BE2C (cell line): ENCODE data around the gene SCAMP2.
A peak's percentile ranks its signal among the peaks of the same experiment; 100 is the strongest.

Source experiments
- DNase-seq: peaks from one replicate; pipeline ENCODE4 v3.0.0-alpha.2; 2020
- H3K27me3 ChIP-seq: fragments of 250-450 bp; sonication (Bioruptor Pico); 2 replicates; pipeline ENCODE4 v1.5.1; 2020; ENCODE audit warnings: mild to moderate bottlenecking
- H3K36me3 ChIP-seq: fragments of 250-450 bp; sonication (Bioruptor Pico); 2 replicates; pipeline ENCODE4 v1.5.1; 2020; ENCODE audit warnings: mild to moderate bottlenecking
- H3K4me1 ChIP-seq: fragments of 250-450 bp; sonication (Bioruptor Pico); 2 replicates; pipeline ENCODE4 v1.5.1; 2020
- H3K4me3 ChIP-seq: 2 replicates; pipeline ENCODE4 v1.5.1; 2011; ENCODE audit warnings: low read depth, low read length
- H3K9me3 ChIP-seq: fragments of 250-450 bp; sonication (Bioruptor Pico); 2 replicates; pipeline ENCODE4 v1.5.1; 2020
- CTCF ChIP-seq: IDR thresholded peaks from 2 replicates; pipeline ENCODE4 v1.5.1; 2012; ENCODE audit warnings: mild to moderate bottlenecking, low read depth, low read length

SCAMP2 gene

GRCh38 chr15:74841891-74842373 is 31.2 kb downstream of the SCAMP2 start:
- Histone ChIP-seq H3K27me3 (no peaks in the 10 kb centered on the region), H3K4me1 (peaks cover 11% of the 10 kb centered on the region), H3K9me3 (no peaks in the 10 kb centered on the region), H3K36me3 (no peaks in the 10 kb centered on the region; the same call in none of the 2 replicates), H3K4me3 (peak overlapping the region; percentile 74)
- TF ChIP-seq CTCF, result no peak
- no peak for DNase-seq

GRCh38 chr15:74840851-74841775 is 32.1 kb downstream of the SCAMP2 start:
- Histone ChIP-seq H3K36me3 (no peaks in the 10 kb centered on the region; the same call in none of the 2 replicates), H3K4me1 (peaks cover 11% of the 10 kb centered on the region), H3K9me3 (no peaks in the 10 kb centered on the region), H3K4me3 (no peak overlapping the region), H3K27me3 (no peaks in the 10 kb centered on the region)
- DNase-seq, result no peak
- TF ChIP-seq CTCF, result no peak

- TF ChIP-seq CTCF, result peak; percentile 26
- no peaks in the 10 kb centered on the region; the same call in none of the 2 replicates for H3K36me3 ChIP-seq
- no peak for DNase-seq
- no peaks in the 10 kb centered on the region for H3K27me3 ChIP-seq
- no peak overlapping the region for H3K4me3 ChIP-seq
- no peaks in the 10 kb centered on the region for H3K9me3 ChIP-seq
- peaks cover 11% of the 10 kb centered on the region for H3K4me1 ChIP-seq
Measured at GRCh38 chr15:74839526-74840395, 33.4 kb downstream of the SCAMP2 start.

- H3K36me3 ChIP-seq, result no peaks in the 10 kb centered on the region; the same call in none of the 2 replicates
- no peak for TF ChIP-seq CTCF
- no peak for DNase-seq
- no peaks in the 10 kb centered on the region for H3K9me3 ChIP-seq
- no peak overlapping the region for H3K4me3 ChIP-seq
- peaks cover 7% of the 10 kb centered on the region for H3K4me1 ChIP-seq
- no peaks in the 10 kb centered on the region for H3K27me3 ChIP-seq
Measured at GRCh38 chr15:74838746-74839525, 34.2 kb downstream of the SCAMP2 start.

GRCh38 chr15:74838137-74838516 is 35.0 kb downstream of the SCAMP2 start:
- no peaks in the 10 kb centered on the region for H3K27me3 ChIP-seq
- peak; percentile 11 for DNase-seq
- H3K9me3 ChIP-seq, result no peaks in the 10 kb centered on the region
- no peak for TF ChIP-seq CTCF
- H3K4me1 ChIP-seq, result peaks cover 6% of the 10 kb centered on the region
- no peaks in the 10 kb centered on the region; the same call in none of the 2 replicates for H3K36me3 ChIP-seq
- H3K4me3 ChIP-seq, result no peak overlapping the region
